GM12878 (cell line): ENCODE data around the gene SPATC1L. TPM values are rescaled to one million over a fixed set of nuclear protein-coding genes. Genes with fewer than 3 reads are reported as not detected.

Experiments
- ATAC-seq: fragments of 200-7000 bp; cut with Tn5 transposase; 3 replicates; pipeline ENCODE4 v1.9.1; 2020; ENCODE audit warnings: mild to moderate bottlenecking, moderate library complexity
- BruUV-seq: library from RNA; stranded (reverse); fragments of 400-500 nt; replicated peaks from 2 replicates; lab custom pipeline; 2021; lab: Mats Ljungman, UMichigan
- CTCF ChIA-PET: fragments of 300-600 bp; sonication (Branson Sonifier 250); formaldehyde crosslinking; extraction: SDS; loops from one replicate; lab custom pipeline; 2021; ENCODE audit warnings: inconsistent platforms; lab: Yijun Ruan, JAX
- POLR2A ChIA-PET: fragments of 350-600 bp; formaldehyde crosslinking; extraction: SDS; loops from one replicate; lab custom pipeline; 2021; ENCODE audit warnings: inconsistent platforms; lab: Charles Lee
- RAD21 ChIA-PET: fragments of 300-600 bp; sonication (Branson Sonifier 250); formaldehyde crosslinking; loops from one replicate; lab custom pipeline; 2023; ENCODE audit warnings: antibody characterized with exemption; ENCODE audit not compliant: unreplicated experiment; lab: Charles Lee
- SMC1A ChIA-PET: fragments of 300-600 bp; sonication (Branson Sonifier 250); formaldehyde crosslinking; loops from one replicate; lab custom pipeline; 2023; ENCODE audit not compliant: unreplicated experiment, uncharacterized antibody; lab: Charles Lee
- DNase-seq: peaks from one replicate; pipeline ENCODE4 v3.0.0-alpha.2; 2011; ENCODE audit warnings: low read depth, low spot score
- FAIRE-seq: peaks from 3 replicates; lab custom pipeline; 2011; peaks lifted over from hg19 to GRCh38; lab: Jason Lieb, UNC
- H2AFZ ChIP-seq: 2 replicates; pipeline ENCODE4 v1.6.0; 2011; ENCODE audit warnings: low read depth, low read length, control low read depth; ENCODE audit not compliant: control insufficient read depth
- H3K27ac ChIP-seq: 2 replicates; pipeline ENCODE4 v1.5.1; 2011; ENCODE audit warnings: control low read depth; ENCODE audit not compliant: control insufficient read depth, insufficient read depth
- H3K27me3 ChIP-seq, 2 experiments: replicated peaks in 1 of 2; 2 replicates each; pipeline versions ENCODE4 v1.6.0 to v1.6.1; 2011; ENCODE audit warnings: low read length in 1 of 2; ENCODE audit not compliant: control insufficient read depth in 2 of 2, insufficient read depth in 2 of 2
- H3K36me3 ChIP-seq, 2 experiments: 2 replicates each; pipeline ENCODE4 v1.5.1; 2011; ENCODE audit warnings: low read length in 1 of 2; ENCODE audit not compliant: control insufficient read depth in 2 of 2, insufficient read depth in 2 of 2
- H3K4me1 ChIP-seq: 2 replicates; pipeline ENCODE4 v1.6.1; 2011; ENCODE audit warnings: mild to moderate bottlenecking, low read length, moderate library complexity, mixed read lengths; ENCODE audit not compliant: control insufficient read depth, insufficient read depth
- H3K4me2 ChIP-seq: 2 replicates; pipeline ENCODE4 v1.6.0; 2011; ENCODE audit warnings: control low read depth; ENCODE audit not compliant: control insufficient read depth, insufficient read depth
- H3K4me3 ChIP-seq: fragments of 200-600 bp; sonication (generic); 2 replicates; pipeline ENCODE4 v1.5.1; 2016
- H3K79me2 ChIP-seq: 2 replicates; pipeline ENCODE4 v1.6.0; 2011; ENCODE audit warnings: low read length; ENCODE audit not compliant: control insufficient read depth, insufficient read depth
- H3K9ac ChIP-seq: 2 replicates; pipeline ENCODE4 v1.8.0; 2011; ENCODE audit warnings: low read length, control low read depth, mixed read lengths; ENCODE audit not compliant: control insufficient read depth, insufficient read depth
- H3K9me3 ChIP-seq: replicated peaks from 3 replicates; pipeline ENCODE4 v1.5.1; 2011; ENCODE audit warnings: mild to moderate bottlenecking, low read length; ENCODE audit not compliant: control insufficient read depth, insufficient read depth
- H4K20me1 ChIP-seq: 2 replicates; pipeline ENCODE4 v1.6.0; 2011; ENCODE audit not compliant: control insufficient read depth, insufficient read depth
- ASH2L ChIP-seq: fragments of 300-600, 200-600 bp; sonication (generic); IDR thresholded peaks from 2 replicates; pipeline ENCODE4 v1.6.1; 2017; ENCODE audit warnings: low read depth, mild to moderate bottlenecking, borderline replicate concordance
- CEBPB ChIP-seq, 2 experiments: fragments of 150-350 bp in 1 of 2; IDR thresholded peaks; 2 replicates each; pipeline ENCODE4 v1.6.1; 2012 to 2014; ENCODE audit warnings: low read depth in 2 of 2, low read length in 2 of 2, borderline replicate concordance in 1 of 2, inconsistent platforms in 1 of 2
- MAX ChIP-seq: IDR thresholded peaks from 2 replicates; pipeline ENCODE4 v1.6.1; 2012; ENCODE audit warnings: low read depth, low read length, improper control_type of control experiment
- MYC ChIP-seq: IDR thresholded peaks from 2 replicates; pipeline ENCODE4 v1.6.1; 2011; ENCODE audit warnings: mild to moderate bottlenecking, low read length, moderate library complexity, inconsistent platforms; ENCODE audit not compliant: insufficient read depth, insufficient replicate concordance, insufficient read length, severe bottlenecking
- ZSCAN29 ChIP-seq: fragments of 450-650 bp; IDR thresholded peaks from 2 replicates; pipeline ENCODE4 v1.6.1; 2017; ENCODE audit warnings: mild to moderate bottlenecking, moderate library complexity
- WGBS: methylation state at CpG from one replicate; pipeline ENCODE4 v1.1.6; 2016; ENCODE audit warnings: low lambda C conversion rate; ENCODE audit not compliant: insufficient replicate concordance, insufficient coverage; ENCODE audit errors: missing lambda C conversion rate; 5-methylcytosine and 5-hydroxymethylcytosine counted together
- in situ Hi-C: fragments of 300-500 bp; cut with MboI; formaldehyde crosslinking; loops from 9 replicates; pipeline ENCODE4 v1.14.3; 2018; ENCODE audit warnings: mixed read lengths
- intact Hi-C: fragments of 100-400 bp; cut with micrococcal nuclease; formaldehyde crosslinking; loops from one replicate; pipeline ENCODE4 v1.14.2; 2022; ENCODE audit not compliant: unreplicated experiment
- polyA plus RNA-seq, 11 experiments: library from polyadenylated mRNA; depleted of rRNA in 4 of 11; unstranded in 6 of 11; stranded (reverse) in 5 of 11; fragments of >200 nt; fragmentation: Nextera tagmentation in 4 of 11; fragmentation: Illumina TruSeq in 1 of 11; extraction: Ambion mirVana in 4 of 11; extraction: Trizol in 1 of 11; gene quantifications; 1 replicate in 1 of 11; 2 replicates in 10 of 11; pipeline versions ENCODE4 v1.2.1 to v1.2.3, GENCODE V29; 2011 to 2016; ENCODE audit warnings: inconsistent platforms in 2 of 11, missing spikeins in 2 of 11, low read depth in 1 of 11
- total RNA-seq, 4 experiments: library from RNA; depleted of rRNA in 3 of 4; stranded (reverse); fragments of >200 nt in 3 of 4; fragmentation: Illumina TruSeq in 1 of 4; extraction: Trizol in 1 of 4; gene quantifications; 2 replicates each; pipeline versions ENCODE4 v1.2.1 to v1.2.3, GENCODE V29; 2013 to 2021

The SPATC1L gene
- total and polyA plus RNA-seq, 10 of the 15 experiments (the other 5 are each of a cell fraction or from before 2014, with no cell fraction given) = 1.4 to 16.0 (median 7.0) TPM; not detected in 2

- no peak overlapping the region for H3K27ac ChIP-seq
- no peak for TF ChIP-seq CEBPB (IDR thresholded peaks at IDR 0.05; ENCODE audit: borderline replicate concordance in 1 of 2, low read depth in 2 of 2, low read length in 2 of 2)
- no peak for TF ChIP-seq ZSCAN29
- TF ChIP-seq MYC = no peak
- no peak for TF ChIP-seq MAX
- TF ChIP-seq ASH2L = no peak
- no peak overlapping the region for H3K4me2 ChIP-seq
- in situ Hi-C loops (no loop called here), intact Hi-C loops (no loop called here)
- FAIRE-seq = no peak
- no peak overlapping the region for H3K9ac ChIP-seq
- H3K9me3 ChIP-seq = no peaks in the 10 kb centered on the region; the same call in 2 of the 3 replicates
- H3K4me3 ChIP-seq = no peak overlapping the region
- no peaks in the 10 kb centered on the region for H3K27me3 ChIP-seq
- 59% methylated on average over 10 of the region's 12 CpGs for WGBS
- no peaks in the 10 kb centered on the region for H3K36me3 ChIP-seq
- no peak for ATAC-seq
- SMC1A ChIA-PET = no interaction called here
- BruUV-seq = no TSS peak
- RAD21 ChIA-PET = no interaction called here
- no peak for DNase-seq
- H3K79me2 ChIP-seq = no peaks in the 10 kb centered on the region
- no peaks in the 10 kb centered on the region for H3K4me1 ChIP-seq
- no peaks in the 10 kb centered on the region for H4K20me1 ChIP-seq
- CTCF ChIA-PET = no interaction called here
- no peak overlapping the region for H2AFZ ChIP-seq
- POLR2A ChIA-PET = no interaction called here
Observed at GRCh38 chr21:46111193-46111571, 73.1 kb downstream of the SPATC1L start.

Other genes starting within 250 kb of the SPATC1L start
Only the 7 nearest of the 8 such genes appear.
- gene COL6A2, start 86.3 kb downstream of the SPATC1L start, total RNA-seq (2014; rRNA removed) = not detected in 2 replicates
- not detected in 2 replicates for gene COL6A2, start 86.3 kb downstream of the SPATC1L start, total RNA-seq (2014; rRNA removed; fragmentation: Illumina TruSeq; extraction: Trizol)
- gene COL6A2, start 86.3 kb downstream of the SPATC1L start, total RNA-seq (2021) = 0.58 and 1.3 TPM in 2 replicates
- gene COL6A2, start 86.3 kb downstream of the SPATC1L start, polyA plus RNA-seq (2011; rRNA removed) = not detected in 2 replicates
- gene COL6A2, start 86.3 kb downstream of the SPATC1L start, polyA plus RNA-seq (2014; fragmentation: Illumina TruSeq; extraction: Trizol) = not detected in 2 replicates
- not detected for gene COL6A2, start 86.3 kb downstream of the SPATC1L start, polyA plus RNA-seq (2014; fragmentation: Nextera tagmentation; extraction: Ambion mirVana)
- gene COL6A2, start 86.3 kb downstream of the SPATC1L start, polyA plus RNA-seq (2014; rRNA removed) = 0.04 TPM in 1 of 2 replicates, not detected in the other
- gene COL6A2, start 86.3 kb downstream of the SPATC1L start, polyA plus RNA-seq (2016; fragmentation: Nextera tagmentation; extraction: Ambion mirVana) = under 1 TPM; 0.16 to 0.34 TPM
- 0.60 TPM in 1 of 2 replicates, not detected in the other for gene FTCD, start 28.9 kb downstream of the SPATC1L start, total RNA-seq (2014; rRNA removed)
- not detected in 2 replicates for gene FTCD, start 28.9 kb downstream of the SPATC1L start, total RNA-seq (2014; rRNA removed; fragmentation: Illumina TruSeq; extraction: Trizol)
- gene FTCD, start 28.9 kb downstream of the SPATC1L start, total RNA-seq (2021) = 0.28 TPM in 1 of 2 replicates, not detected in the other
- not detected in 2 replicates for gene FTCD, start 28.9 kb downstream of the SPATC1L start, polyA plus RNA-seq (2011; rRNA removed)
- gene FTCD, start 28.9 kb downstream of the SPATC1L start, polyA plus RNA-seq (2014; fragmentation: Illumina TruSeq; extraction: Trizol) = not detected in 2 replicates
- gene FTCD, start 28.9 kb downstream of the SPATC1L start, polyA plus RNA-seq (2014; fragmentation: Nextera tagmentation; extraction: Ambion mirVana) = not detected
- gene FTCD, start 28.9 kb downstream of the SPATC1L start, polyA plus RNA-seq (2014; rRNA removed) = 0.27 and 0.33 TPM in 2 replicates
- gene FTCD, start 28.9 kb downstream of the SPATC1L start, polyA plus RNA-seq (2016; fragmentation: Nextera tagmentation; extraction: Ambion mirVana) = not detected
- gene LSS, start 44.3 kb upstream of the SPATC1L start, total RNA-seq (2014; rRNA removed) = 61.4 and 65.2 TPM in 2 replicates
- gene LSS, start 44.3 kb upstream of the SPATC1L start, total RNA-seq (2014; rRNA removed; fragmentation: Illumina TruSeq; extraction: Trizol) = 19.6 and 20.3 TPM in 2 replicates
- 82.4 and 86.4 TPM in 2 replicates for gene LSS, start 44.3 kb upstream of the SPATC1L start, total RNA-seq (2021)
- gene LSS, start 44.3 kb upstream of the SPATC1L start, polyA plus RNA-seq (2011; rRNA removed) = 26.1 and 51.3 TPM in 2 replicates
- 18.3 and 24.0 TPM in 2 replicates for gene LSS, start 44.3 kb upstream of the SPATC1L start, polyA plus RNA-seq (2014; fragmentation: Illumina TruSeq; extraction: Trizol)
- gene LSS, start 44.3 kb upstream of the SPATC1L start, polyA plus RNA-seq (2014; fragmentation: Nextera tagmentation; extraction: Ambion mirVana) = 1 to 10 TPM; 2.9 to 3.7 TPM
- 60.9 and 68.4 TPM in 2 replicates for gene LSS, start 44.3 kb upstream of the SPATC1L start, polyA plus RNA-seq (2014; rRNA removed)
- 10 to 100 TPM; 25.5 to 29.4 TPM for gene LSS, start 44.3 kb upstream of the SPATC1L start, polyA plus RNA-seq (2016; fragmentation: Nextera tagmentation; extraction: Ambion mirVana)
- gene MCM3AP, start 101.2 kb upstream of the SPATC1L start, total RNA-seq (2014; rRNA removed) = 53.8 and 53.9 TPM in 2 replicates
- 32.4 and 39.7 TPM in 2 replicates for gene MCM3AP, start 101.2 kb upstream of the SPATC1L start, total RNA-seq (2014; rRNA removed; fragmentation: Illumina TruSeq; extraction: Trizol)
- 94.3 and 95.7 TPM in 2 replicates for gene MCM3AP, start 101.2 kb upstream of the SPATC1L start, total RNA-seq (2021)
- 42.3 and 45.3 TPM in 2 replicates for gene MCM3AP, start 101.2 kb upstream of the SPATC1L start, polyA plus RNA-seq (2011; rRNA removed)
- gene MCM3AP, start 101.2 kb upstream of the SPATC1L start, polyA plus RNA-seq (2014; fragmentation: Illumina TruSeq; extraction: Trizol) = 34.3 and 39.3 TPM in 2 replicates
- 1 to 10 TPM; 6.1 to 8.8 TPM for gene MCM3AP, start 101.2 kb upstream of the SPATC1L start, polyA plus RNA-seq (2014; fragmentation: Nextera tagmentation; extraction: Ambion mirVana)
- gene MCM3AP, start 101.2 kb upstream of the SPATC1L start, polyA plus RNA-seq (2014; rRNA removed) = 48.6 and 54.6 TPM in 2 replicates
- 10 to 100 TPM; 54.5 to 64.6 TPM for gene MCM3AP, start 101.2 kb upstream of the SPATC1L start, polyA plus RNA-seq (2016; fragmentation: Nextera tagmentation; extraction: Ambion mirVana)
- 16.7 and 18.1 TPM in 2 replicates for gene YBEY, start 101.9 kb upstream of the SPATC1L start, total RNA-seq (2014; rRNA removed)
- 16.5 and 16.9 TPM in 2 replicates for gene YBEY, start 101.9 kb upstream of the SPATC1L start, total RNA-seq (2014; rRNA removed; fragmentation: Illumina TruSeq; extraction: Trizol)
- gene YBEY, start 101.9 kb upstream of the SPATC1L start, total RNA-seq (2021) = 13.2 and 13.8 TPM in 2 replicates
- 31.1 and 38.1 TPM in 2 replicates for gene YBEY, start 101.9 kb upstream of the SPATC1L start, polyA plus RNA-seq (2011; rRNA removed)
- gene YBEY, start 101.9 kb upstream of the SPATC1L start, polyA plus RNA-seq (2014; fragmentation: Illumina TruSeq; extraction: Trizol) = 18.9 and 22.1 TPM in 2 replicates
- gene YBEY, start 101.9 kb upstream of the SPATC1L start, polyA plus RNA-seq (2014; fragmentation: Nextera tagmentation; extraction: Ambion mirVana) = 10 to 100 TPM in 1 of 2 experiments, 1 to 10 TPM in 1; 6.5 to 11.3 TPM
- gene YBEY, start 101.9 kb upstream of the SPATC1L start, polyA plus RNA-seq (2014; rRNA removed) = 27.1 and 31.4 TPM in 2 replicates
- gene YBEY, start 101.9 kb upstream of the SPATC1L start, polyA plus RNA-seq (2016; fragmentation: Nextera tagmentation; extraction: Ambion mirVana) = 10 to 100 TPM; 20.2 to 20.9 TPM
- gene C21orf58, start 139.4 kb upstream of the SPATC1L start, total RNA-seq (2014; rRNA removed) = 14.4 and 16.2 TPM in 2 replicates
- 6.7 and 7.3 TPM in 2 replicates for gene C21orf58, start 139.4 kb upstream of the SPATC1L start, total RNA-seq (2014; rRNA removed; fragmentation: Illumina TruSeq; extraction: Trizol)
- 17.9 and 22.3 TPM in 2 replicates for gene C21orf58, start 139.4 kb upstream of the SPATC1L start, total RNA-seq (2021)
- 4.9 and 6.4 TPM in 2 replicates for gene C21orf58, start 139.4 kb upstream of the SPATC1L start, polyA plus RNA-seq (2011; rRNA removed)
- 1.3 and 6.7 TPM in 2 replicates for gene C21orf58, start 139.4 kb upstream of the SPATC1L start, polyA plus RNA-seq (2014; fragmentation: Illumina TruSeq; extraction: Trizol)
- gene C21orf58, start 139.4 kb upstream of the SPATC1L start, polyA plus RNA-seq (2014; fragmentation: Nextera tagmentation; extraction: Ambion mirVana) = 1 to 10 TPM; 1.1 TPM
- 21.6 and 28.2 TPM in 2 replicates for gene C21orf58, start 139.4 kb upstream of the SPATC1L start, polyA plus RNA-seq (2014; rRNA removed)
- 10 to 100 TPM; 18.8 to 20.2 TPM for gene C21orf58, start 139.4 kb upstream of the SPATC1L start, polyA plus RNA-seq (2016; fragmentation: Nextera tagmentation; extraction: Ambion mirVana)
- gene PCNT, start 139.7 kb upstream of the SPATC1L start, total RNA-seq (2014; rRNA removed) = 21.9 and 22.1 TPM in 2 replicates
- 15.3 and 17.1 TPM in 2 replicates for gene PCNT, start 139.7 kb upstream of the SPATC1L start, total RNA-seq (2014; rRNA removed; fragmentation: Illumina TruSeq; extraction: Trizol)
- gene PCNT, start 139.7 kb upstream of the SPATC1L start, total RNA-seq (2021) = 33.0 and 35.4 TPM in 2 replicates
- 11.3 and 11.5 TPM in 2 replicates for gene PCNT, start 139.7 kb upstream of the SPATC1L start, polyA plus RNA-seq (2011; rRNA removed)
- gene PCNT, start 139.7 kb upstream of the SPATC1L start, polyA plus RNA-seq (2014; fragmentation: Illumina TruSeq; extraction: Trizol) = 7.4 and 18.9 TPM in 2 replicates
- 1 to 10 TPM; 2.9 to 6.0 TPM for gene PCNT, start 139.7 kb upstream of the SPATC1L start, polyA plus RNA-seq (2014; fragmentation: Nextera tagmentation; extraction: Ambion mirVana)
- gene PCNT, start 139.7 kb upstream of the SPATC1L start, polyA plus RNA-seq (2014; rRNA removed) = 25.4 and 35.1 TPM in 2 replicates
- 10 to 100 TPM; 39.2 to 39.6 TPM for gene PCNT, start 139.7 kb upstream of the SPATC1L start, polyA plus RNA-seq (2016; fragmentation: Nextera tagmentation; extraction: Ambion mirVana)